Endodermal cell (in vitro differentiated cells): ENCODE results near the gene C1QL4. TPM values are rescaled to one million over a fixed set of nuclear protein-coding genes. Genes with fewer than 3 reads are reported as not detected.
A peak's percentile ranks its signal among the peaks of the same experiment; 100 is the strongest.

ENCODE experiments used
- DNase-seq: peaks from one replicate; pipeline ENCODE4 v3.0.0-alpha.2; 2017
- H3K27ac ChIP-seq: 2 replicates; pipeline ENCODE4 v1.5.1; 2013; ENCODE audit warnings: mild to moderate bottlenecking, low read depth, low read length, moderate library complexity
- H3K27me3 ChIP-seq: 2 replicates; pipeline ENCODE4 v1.6.1; 2013; ENCODE audit warnings: mild to moderate bottlenecking, low read length, moderate library complexity; ENCODE audit not compliant: insufficient read depth, control insufficient read depth, poor library complexity, severe bottlenecking
- H3K36me3 ChIP-seq: 2 replicates; pipeline ENCODE4 v1.7.0; 2013; ENCODE audit warnings: mild to moderate bottlenecking, low read length, moderate library complexity; ENCODE audit not compliant: control insufficient read depth, insufficient read depth
- H3K4me1 ChIP-seq: one replicate; pipeline ENCODE4 v1.7.0; 2013; ENCODE audit warnings: low read length; ENCODE audit not compliant: control insufficient read depth, insufficient read depth
- H3K4me3 ChIP-seq: 2 replicates; pipeline ENCODE4 v1.5.1; 2013; ENCODE audit warnings: mild to moderate bottlenecking, low read length, moderate library complexity
- H3K9ac ChIP-seq: 2 replicates; pipeline ENCODE4 v1.6.1; 2013; ENCODE audit warnings: mild to moderate bottlenecking, low read length, moderate library complexity; ENCODE audit not compliant: poor library complexity, severe bottlenecking; ENCODE audit errors: extremely low read depth
- H3K9me3 ChIP-seq: 2 replicates; pipeline ENCODE4 v1.6.1; 2013; ENCODE audit warnings: mild to moderate bottlenecking, low read length, moderate library complexity; ENCODE audit not compliant: control insufficient read depth
- H3K27ac Mint-ChIP-seq: 2 replicates; pipeline ENCODE4 v1.8.0; 2020; ENCODE audit warnings: mixed read lengths
- H3K27me3 Mint-ChIP-seq: 2 replicates; pipeline ENCODE4 v1.8.0; 2021; ENCODE audit warnings: mild to moderate bottlenecking, mixed read lengths; ENCODE audit not compliant: insufficient read depth
- H3K36me3 Mint-ChIP-seq: 2 replicates; pipeline ENCODE4 v1.8.0; 2020; ENCODE audit warnings: low read depth, mixed read lengths
- H3K4me1 Mint-ChIP-seq: 2 replicates; pipeline ENCODE4 v1.8.0; 2020; ENCODE audit warnings: mixed read lengths
- H3K4me3 Mint-ChIP-seq: 2 replicates; pipeline ENCODE4 v1.8.0; 2020; ENCODE audit warnings: mild to moderate bottlenecking, moderate library complexity, mixed read lengths
- H3K9me3 Mint-ChIP-seq: 2 replicates; pipeline ENCODE4 v1.8.0; 2020; ENCODE audit warnings: mild to moderate bottlenecking, mixed read lengths
- WGBS, 2 experiments: methylation state at CpG; one replicate each; pipeline versions ENCODE4 v1.1.5 to v1.1.7; 2013; ENCODE audit warnings: missing lambda C conversion rate in 2 of 2, mixed read lengths in 1 of 2; ENCODE audit not compliant: insufficient coverage in 1 of 2, insufficient read length in 1 of 2; 5-methylcytosine and 5-hydroxymethylcytosine counted together
- total RNA-seq, 2 donors: library from RNA; stranded (reverse); fragmentation: NEBNext Ultra II Directional in 1 of 2; extraction: Animal tissue kit (Norgen Biotek cat#: 25700) in 1 of 2; gene quantifications; 2 replicates in 1 of 2; 3 replicates in 1 of 2; pipeline ENCODE4 v1.2.1, GENCODE V29; 2021
- TF ChIP-seq, protein P1 (sequence below): fragments of 200-600 bp; sonication (generic); conservative IDR thresholded peaks from 2 replicates; pipeline ENCODE4 v1.5.0; 2021; ENCODE audit warnings: antibody characterized with exemption, mild to moderate bottlenecking

The C1QL4 gene
- total RNA-seq, 2 donors from 2014 or later, result 0.20 to 0.38 TPM

DNA sequence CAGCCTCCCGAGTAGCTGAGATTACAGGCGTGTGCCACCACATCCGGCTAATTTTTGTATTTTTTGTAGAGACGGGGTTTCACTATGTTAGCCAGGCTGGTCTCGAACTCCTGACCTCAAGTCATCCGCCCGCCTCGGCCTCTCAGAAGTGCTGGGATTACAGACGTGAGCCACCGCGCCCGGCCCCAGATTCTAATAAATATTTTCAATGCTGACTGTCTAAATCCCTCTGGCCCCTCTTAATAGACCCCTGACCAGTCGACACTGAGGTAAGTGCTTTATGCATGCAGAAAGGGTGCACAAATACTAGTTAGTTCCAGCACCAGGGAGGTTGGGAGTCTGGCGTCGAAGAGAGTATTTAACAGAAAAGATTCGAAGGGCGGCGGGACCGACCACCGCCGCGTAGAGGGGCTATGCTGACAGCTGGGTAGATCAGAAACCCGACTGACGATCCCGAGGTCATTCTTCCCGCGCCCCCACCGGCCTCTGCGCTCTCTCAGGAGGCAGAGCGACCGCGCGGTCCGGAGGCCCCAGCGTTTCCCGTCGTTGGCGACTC is 29.2 kb upstream of the C1QL4 start:
- Histone ChIP-seq H3K9ac (peak overlapping the region; percentile 91), H3K4me1 (peaks cover 6% of the 10 kb centered on the region), H3K27me3 (no peaks in the 10 kb centered on the region), H3K4me3 (peak overlapping the region; percentile 93), H3K36me3 (peaks cover 10% of the 10 kb centered on the region), H3K27ac (peak overlapping the region; percentile 99), H3K9me3 (no peaks in the 10 kb centered on the region)
- Mint-ChIP-seq H3K9me3 (no peaks in the 10 kb centered on the region), H3K27ac (peak overlapping the region; percentile 98), H3K4me1 (peaks cover 15% of the 10 kb centered on the region), H3K36me3 (peaks cover 8% of the 10 kb centered on the region), H3K4me3 (peak overlapping the region; percentile 81), H3K27me3 (peaks cover 16% of the 10 kb centered on the region)
- DNase-seq, result no peak
- 21 to 25% methylated on average over 30 to 38 of the region's 38 CpGs for WGBS, 2 experiments
- TF ChIP-seq, protein P1, sequence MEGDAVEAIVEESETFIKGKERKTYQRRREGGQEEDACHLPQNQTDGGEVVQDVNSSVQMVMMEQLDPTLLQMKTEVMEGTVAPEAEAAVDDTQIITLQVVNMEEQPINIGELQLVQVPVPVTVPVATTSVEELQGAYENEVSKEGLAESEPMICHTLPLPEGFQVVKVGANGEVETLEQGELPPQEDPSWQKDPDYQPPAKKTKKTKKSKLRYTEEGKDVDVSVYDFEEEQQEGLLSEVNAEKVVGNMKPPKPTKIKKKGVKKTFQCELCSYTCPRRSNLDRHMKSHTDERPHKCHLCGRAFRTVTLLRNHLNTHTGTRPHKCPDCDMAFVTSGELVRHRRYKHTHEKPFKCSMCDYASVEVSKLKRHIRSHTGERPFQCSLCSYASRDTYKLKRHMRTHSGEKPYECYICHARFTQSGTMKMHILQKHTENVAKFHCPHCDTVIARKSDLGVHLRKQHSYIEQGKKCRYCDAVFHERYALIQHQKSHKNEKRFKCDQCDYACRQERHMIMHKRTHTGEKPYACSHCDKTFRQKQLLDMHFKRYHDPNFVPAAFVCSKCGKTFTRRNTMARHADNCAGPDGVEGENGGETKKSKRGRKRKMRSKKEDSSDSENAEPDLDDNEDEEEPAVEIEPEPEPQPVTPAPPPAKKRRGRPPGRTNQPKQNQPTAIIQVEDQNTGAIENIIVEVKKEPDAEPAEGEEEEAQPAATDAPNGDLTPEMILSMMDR, result no peak

DNA sequence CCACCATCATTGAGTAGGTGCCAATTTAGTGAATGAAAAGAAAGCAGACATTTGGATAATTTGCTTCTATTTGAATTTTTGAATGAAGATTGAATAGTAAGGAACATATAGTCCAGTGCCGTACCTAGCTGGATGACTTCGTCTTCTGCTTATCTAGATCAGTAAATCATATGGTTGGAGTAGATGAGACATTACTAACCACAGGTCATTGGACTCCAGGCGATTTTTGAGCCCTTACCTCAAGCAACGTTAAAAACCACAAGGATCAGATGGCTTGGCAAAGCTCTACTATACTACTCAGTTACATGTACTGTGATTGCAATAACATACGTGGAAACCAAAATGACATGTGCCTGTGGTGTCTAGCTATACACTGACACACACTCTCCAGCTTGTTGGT is 28.6 kb upstream of the C1QL4 start:
- Mint-ChIP-seq H3K27ac (no peak overlapping the region), H3K36me3 (peaks cover 4% of the 10 kb centered on the region), H3K4me1 (peaks cover 15% of the 10 kb centered on the region), H3K4me3 (peak overlapping the region; percentile 81), H3K9me3 (no peaks in the 10 kb centered on the region), H3K27me3 (peaks cover 16% of the 10 kb centered on the region)
- H3K27ac ChIP-seq, result no peak overlapping the region
- peak; percentile 19 for DNase-seq
- WGBS, 2 experiments, result 89 to 100% methylated on average over 5 of the region's 5 CpGs
- no peaks in the 10 kb centered on the region for H3K27me3 ChIP-seq
- no peak overlapping the region for H3K4me3 ChIP-seq
- no peaks in the 10 kb centered on the region for H3K9me3 ChIP-seq
- H3K4me1 ChIP-seq, result peaks cover 6% of the 10 kb centered on the region
- H3K36me3 ChIP-seq, result peaks cover 6% of the 10 kb centered on the region
- no peak overlapping the region for H3K9ac ChIP-seq
- TF ChIP-seq, protein P1, result no peak

DNA sequence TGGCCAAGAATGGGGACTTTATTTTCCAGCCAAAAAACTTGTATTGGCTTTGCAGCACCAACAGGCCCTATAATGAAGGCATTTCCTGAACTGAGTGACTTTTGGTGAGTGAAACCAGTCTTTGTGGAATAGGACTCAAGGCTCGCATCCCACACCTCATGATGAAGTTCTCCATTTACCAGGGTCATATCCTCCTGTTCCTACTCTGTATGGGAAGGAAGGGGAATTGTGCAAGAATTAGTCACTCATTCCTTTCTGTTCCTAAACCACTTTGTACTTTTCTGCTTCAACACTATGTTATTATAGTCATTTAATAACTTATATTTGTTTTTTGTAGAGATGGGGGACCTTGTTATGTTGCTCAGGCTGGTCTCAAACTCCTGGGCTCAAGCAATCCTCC is 28.0 kb upstream of the C1QL4 start:
- no peak overlapping the region for H3K9ac ChIP-seq
- no peak overlapping the region for H3K4me3 ChIP-seq
- H3K36me3 ChIP-seq, result peaks cover under 1% of the 10 kb centered on the region
- no peak overlapping the region for H3K4me3 Mint-ChIP-seq
- H3K27ac ChIP-seq, result no peak overlapping the region
- peaks cover 2% of the 10 kb centered on the region for H3K36me3 Mint-ChIP-seq
- TF ChIP-seq, protein P1, result no peak
- H3K9me3 ChIP-seq, result no peaks in the 10 kb centered on the region
- no peaks in the 10 kb centered on the region for H3K9me3 Mint-ChIP-seq
- peaks cover 6% of the 10 kb centered on the region for H3K4me1 ChIP-seq
- no peak overlapping the region for H3K27ac Mint-ChIP-seq
- H3K27me3 Mint-ChIP-seq, result peaks cover 16% of the 10 kb centered on the region
- WGBS, 2 experiments, result 100% methylated on average over 1 of the region's 1 CpG; no CpG with 5 or more reads in 1 of the 2 experiments
- peaks cover 14% of the 10 kb centered on the region for H3K4me1 Mint-ChIP-seq
- H3K27me3 ChIP-seq, result no peaks in the 10 kb centered on the region
- no peak for DNase-seq
